SIG-M5 (cell line): ENCODE data around the gene MAGEC3.
"Not testable (repeated sequence)": the region's sequence is repeated elsewhere in the genome, so short reads cannot be mapped to it uniquely, and the experiment has no call there.

Experiments
- DNase-seq: peaks from one replicate; lab custom pipeline; 2025; lab: John Stamatoyannopoulos, UW

MAGEC3 gene

DNA sequence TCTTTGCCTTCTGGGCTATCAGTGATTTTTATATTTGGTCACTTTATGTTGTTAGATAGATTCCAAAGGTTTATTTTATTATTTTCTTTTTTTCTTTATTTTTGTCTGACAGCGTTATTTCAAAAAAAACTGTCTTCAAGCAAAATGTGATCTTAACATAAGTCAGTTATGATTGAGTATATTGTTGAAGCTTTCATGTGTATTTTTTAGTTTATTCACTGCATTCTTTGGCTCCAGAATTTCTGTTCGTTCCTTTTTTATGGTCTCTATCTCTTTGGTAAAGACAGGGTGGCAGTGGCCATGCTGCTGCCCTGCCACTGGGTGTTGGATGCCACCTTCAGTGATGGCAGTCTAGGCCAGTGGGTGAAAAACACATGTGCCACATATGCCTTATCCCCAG lies at the start of gene MAGEC3:
Gene MAGEC3, plus strand, starts transcription at position 301 of the 400 bp plus-strand sequence. Its CDS starts 0 bp downstream, at position 301.
- no peak for DNase-seq

- no peak for DNase-seq
Measured at GRCh38 chrX:141791856-141792255, 46.3 kb upstream of the MAGEC3 start.

DNA sequence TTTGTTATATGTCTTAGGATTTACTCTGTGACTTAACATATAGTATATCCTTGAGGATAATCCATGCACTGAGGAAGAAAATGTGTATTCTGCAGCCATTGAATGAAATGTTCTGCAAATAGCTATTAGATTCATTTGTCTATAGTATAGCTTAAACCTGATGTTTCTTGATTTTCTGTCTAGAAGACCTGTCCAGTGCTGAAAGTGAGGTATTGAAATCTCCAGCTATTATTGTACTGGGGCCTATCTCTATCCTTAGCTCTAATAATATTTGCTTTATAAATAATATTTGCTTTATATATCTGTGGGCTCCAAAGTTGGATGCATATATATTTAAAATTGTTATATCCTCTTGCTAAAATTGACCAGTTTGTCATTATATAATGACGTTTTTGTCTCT lies 26.7 kb upstream of the MAGEC3 start:
- DNase-seq, result no peak

- DNase-seq, result no peak
Measured at GRCh38 chrX:141814213-141814857, 23.8 kb upstream of the MAGEC3 start.

GRCh38 chrX:141815904-141816303 lies 22.2 kb upstream of the MAGEC3 start:
- no peak for DNase-seq

GRCh38 chrX:141832247-141832646 lies 5.9 kb upstream of the MAGEC3 start:
- DNase-seq, result no peak

DNA sequence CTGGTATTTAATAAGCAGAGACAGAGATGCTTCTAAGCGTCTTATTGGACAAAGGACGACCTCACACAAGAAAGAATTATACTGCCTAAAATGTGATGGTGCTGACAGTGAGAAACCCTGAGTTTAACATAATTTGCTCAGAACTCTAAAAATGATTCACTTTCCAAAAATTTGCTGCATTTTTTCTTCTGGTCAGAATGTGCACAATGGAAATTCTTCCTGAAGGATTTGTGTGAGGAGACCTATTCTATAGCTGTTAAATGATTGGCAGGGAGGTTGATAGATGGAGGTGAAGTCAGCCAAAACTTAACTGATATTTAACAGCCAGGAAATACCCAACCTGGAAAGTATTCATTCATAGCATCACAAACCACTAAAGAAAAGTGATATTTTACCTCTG lies 1.7 kb downstream of the MAGEC3 start:
- no peak for DNase-seq

DNA sequence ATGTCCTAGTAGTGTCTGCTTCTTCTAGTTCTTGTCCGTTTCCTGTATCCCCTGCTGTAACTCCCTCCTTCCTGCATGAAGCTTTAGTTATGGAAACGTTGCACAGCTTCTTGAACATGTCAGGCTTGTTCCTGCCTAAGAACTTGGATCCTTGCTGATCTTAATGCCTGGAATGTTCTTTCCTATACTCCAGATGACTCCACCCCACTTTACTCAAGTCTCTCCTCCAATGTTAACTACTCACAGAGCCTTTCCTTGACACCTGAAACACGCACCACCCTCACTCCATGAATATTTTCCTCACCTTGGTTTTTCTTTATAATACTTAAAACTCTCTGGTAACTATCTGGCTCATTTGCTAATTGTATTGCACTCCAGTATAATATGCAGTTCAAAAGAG lies 19.4 kb downstream of the MAGEC3 start:
- DNase-seq, result no peak

DNA sequence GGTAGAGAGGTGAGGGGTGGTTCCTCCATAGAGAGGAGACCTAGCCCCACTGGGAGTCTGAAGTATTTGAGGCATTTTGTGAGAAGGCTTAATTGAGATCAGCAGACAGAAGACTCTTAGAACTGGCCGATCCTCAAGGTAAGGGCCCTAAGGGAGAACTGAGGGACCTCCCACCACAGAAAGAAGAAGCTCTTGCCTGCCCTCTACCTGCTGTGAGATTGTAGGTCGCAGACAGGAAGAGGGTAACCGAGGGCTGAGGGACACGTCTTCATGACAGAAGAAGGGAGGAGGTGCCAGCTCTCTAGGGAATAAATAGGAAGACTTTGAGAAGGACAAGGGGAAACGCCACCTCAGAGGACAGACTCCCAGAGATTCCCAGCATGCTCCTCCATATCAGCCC lies 41.5 kb downstream of the MAGEC3 start:
- DNase-seq, result no peak

DNA sequence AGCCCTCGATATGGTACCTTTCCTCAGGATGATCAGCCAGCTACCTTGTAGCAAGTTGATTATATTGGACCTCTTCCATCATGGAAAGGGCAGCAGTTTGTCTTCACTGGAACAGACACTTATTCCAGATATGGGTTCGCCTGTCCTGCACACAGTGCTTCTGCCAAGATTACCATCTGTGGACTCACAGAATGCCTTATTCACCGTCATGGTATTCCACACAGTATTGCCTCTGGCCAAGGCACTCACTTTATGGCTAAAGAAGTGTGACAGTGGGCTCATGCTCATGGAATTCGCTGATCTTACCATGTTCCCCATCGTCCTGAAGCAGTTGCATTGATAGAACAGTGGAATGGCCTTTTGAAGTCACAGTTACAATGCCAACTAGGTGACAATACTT lies 50.7 kb downstream of the MAGEC3 start:
- DNase-seq, result not testable (repeated sequence)

DNA sequence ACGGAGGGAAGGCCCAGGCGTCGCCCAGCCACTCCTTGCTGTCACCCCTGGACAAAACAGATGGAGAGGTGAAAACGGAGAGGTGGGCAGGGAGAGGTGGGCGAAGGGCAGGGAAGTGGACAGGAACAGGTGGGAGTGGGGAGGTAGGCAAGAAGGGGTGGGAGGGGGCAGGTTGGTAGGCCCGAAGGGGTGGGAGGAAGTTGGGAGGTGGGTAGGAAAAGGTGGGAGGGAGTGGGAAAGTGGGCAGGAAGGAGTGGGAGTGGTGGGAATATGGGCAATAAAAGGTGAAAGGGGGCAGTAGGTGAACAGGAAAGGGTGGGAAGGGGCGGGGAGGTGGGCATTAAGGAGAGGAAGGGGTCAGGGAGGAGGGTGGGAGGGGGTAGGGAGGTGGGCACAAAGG lies 56.6 kb downstream of the MAGEC3 start:
- no peak for DNase-seq

- no peak for DNase-seq
Measured at GRCh38 chrX:141897690-141898089, 59.6 kb downstream of the MAGEC3 start.

- no peak for DNase-seq
Measured at GRCh38 chrX:141902366-141902765, 64.2 kb downstream of the MAGEC3 start.

DNA sequence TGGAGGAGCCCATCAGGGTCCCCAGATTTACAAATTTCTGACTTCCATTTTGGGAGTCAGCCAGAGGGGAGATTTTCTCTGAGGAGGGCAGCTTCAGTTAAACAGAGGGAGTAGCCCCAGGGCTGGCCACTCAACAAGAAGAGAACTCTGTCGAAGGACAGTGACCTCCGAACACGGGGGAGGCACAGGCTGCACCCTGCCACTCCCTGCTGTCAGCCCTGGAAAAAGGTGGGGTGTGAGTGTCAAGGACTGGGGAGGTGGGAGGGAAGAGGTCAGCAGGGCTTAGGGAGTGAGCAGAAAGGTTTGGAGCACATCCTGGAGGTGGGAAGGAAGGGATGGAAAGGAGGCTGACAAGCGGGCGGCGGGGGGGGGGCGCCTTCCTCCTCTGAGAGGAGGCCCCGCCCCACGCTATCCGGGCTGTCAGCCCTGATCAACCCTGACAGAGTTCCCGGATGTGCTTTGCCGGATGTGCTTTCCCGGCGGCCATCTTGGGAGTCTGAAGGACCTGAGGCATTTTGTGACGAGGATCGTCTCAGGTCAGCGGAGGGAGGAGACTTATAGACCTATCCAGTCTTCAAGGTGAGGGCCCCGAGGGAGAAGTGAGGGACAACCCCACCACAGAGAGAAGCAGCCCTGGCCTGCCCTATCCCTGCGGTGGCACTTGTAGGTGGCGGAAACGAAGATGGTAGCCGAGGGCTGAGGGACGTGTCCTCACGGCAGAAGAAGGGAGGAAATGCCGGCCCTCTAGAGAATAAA lies 65.5 kb downstream of the MAGEC3 start, which contains the start of gene MAGEC1:
Gene MAGEC1, plus strand, starts transcription at position 495 of the 756 bp plus-strand sequence. CDS start 1,179 bp downstream, outside the sequence.
- DNase-seq, result no peak

DNA sequence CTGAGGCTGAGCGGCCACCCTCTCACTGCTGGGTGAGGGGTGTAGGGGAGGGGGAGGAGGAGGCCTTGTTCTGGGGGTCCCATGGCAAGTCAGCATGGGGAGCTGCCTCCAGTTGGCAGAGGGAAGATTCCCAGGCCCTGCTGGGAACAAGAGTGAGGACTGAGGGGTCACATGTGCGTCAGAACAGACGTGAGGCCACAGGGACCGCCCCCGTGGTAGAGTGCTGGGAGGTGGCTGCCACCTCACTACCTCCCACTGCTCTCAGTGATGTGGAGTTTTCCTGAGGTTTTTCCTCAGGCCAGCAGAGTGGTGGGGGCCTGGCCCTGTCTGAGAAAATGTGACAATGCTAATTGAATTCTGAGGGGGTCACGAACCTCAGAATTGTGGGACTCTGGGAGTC lies 66.1 kb downstream of the MAGEC3 start:
- DNase-seq, result no peak

- DNase-seq, result no peak
Measured at GRCh38 chrX:141917801-141918200, 79.7 kb downstream of the MAGEC3 start.

DNA sequence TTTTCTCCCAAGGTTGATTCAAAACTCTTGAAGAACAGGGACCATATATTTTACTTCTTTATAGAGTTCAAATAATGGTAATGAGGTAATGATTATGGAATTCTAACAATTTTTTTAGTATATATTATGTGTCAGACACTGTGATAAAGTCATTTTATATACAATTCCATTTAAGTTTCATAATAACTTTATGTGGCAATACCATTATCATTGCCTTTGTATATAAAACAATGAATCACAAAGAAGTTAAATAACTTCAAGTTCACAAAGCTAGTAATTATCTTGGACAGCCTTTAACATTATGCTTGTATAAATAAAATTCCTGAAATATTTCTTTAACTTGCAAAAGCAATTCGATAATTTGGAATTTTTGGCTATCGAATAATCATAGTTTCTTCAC lies 86.2 kb downstream of the MAGEC3 start:
- no peak for DNase-seq

DNA sequence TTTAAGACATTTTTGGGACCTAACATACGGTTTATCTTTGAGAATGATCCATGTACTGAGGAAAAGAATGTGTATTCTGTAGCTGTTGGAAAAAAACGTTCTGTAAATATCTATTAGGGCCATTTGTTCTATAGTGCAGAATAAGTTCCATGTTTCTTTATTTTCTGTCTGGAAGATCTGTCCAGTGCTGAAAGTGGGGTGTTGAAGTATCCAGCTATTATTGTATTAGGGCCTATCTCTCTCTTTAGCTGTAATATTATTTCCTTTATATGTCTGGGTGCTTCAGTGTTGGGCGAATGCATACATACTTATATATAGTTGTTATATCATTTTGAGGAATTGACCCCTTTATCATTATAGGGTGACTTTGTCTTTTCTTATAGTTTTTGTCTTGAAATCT lies 90.3 kb downstream of the MAGEC3 start:
- no peak for DNase-seq

DNA sequence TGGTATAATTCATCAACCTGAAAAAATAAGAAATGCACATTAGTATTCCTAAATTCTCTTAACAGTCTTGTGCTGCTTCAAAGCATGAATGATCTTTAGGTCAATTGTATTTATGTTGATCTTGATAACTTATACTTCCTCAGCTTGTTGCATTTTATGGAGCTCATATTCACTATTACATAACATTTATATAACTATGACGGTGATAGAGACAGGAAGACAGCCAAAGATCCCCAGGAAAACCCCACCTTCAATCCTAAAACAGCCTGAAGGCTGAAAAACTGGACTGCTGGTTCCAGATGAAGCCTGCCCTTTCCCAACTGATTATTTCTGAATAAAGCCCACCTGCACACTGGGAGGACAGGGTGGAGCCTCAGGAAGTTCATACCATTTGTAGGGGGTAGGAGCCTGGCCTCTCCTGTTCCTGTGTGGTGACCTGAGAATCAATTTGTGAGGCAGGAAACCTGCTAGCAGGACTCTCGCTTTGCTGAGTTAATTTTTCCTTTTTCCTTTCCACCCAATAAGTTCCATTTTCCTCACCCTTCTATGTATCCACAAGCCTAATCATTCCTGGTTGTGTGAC lies 96.0 kb downstream of the MAGEC3 start:
- DNase-seq, result no peak

DNA sequence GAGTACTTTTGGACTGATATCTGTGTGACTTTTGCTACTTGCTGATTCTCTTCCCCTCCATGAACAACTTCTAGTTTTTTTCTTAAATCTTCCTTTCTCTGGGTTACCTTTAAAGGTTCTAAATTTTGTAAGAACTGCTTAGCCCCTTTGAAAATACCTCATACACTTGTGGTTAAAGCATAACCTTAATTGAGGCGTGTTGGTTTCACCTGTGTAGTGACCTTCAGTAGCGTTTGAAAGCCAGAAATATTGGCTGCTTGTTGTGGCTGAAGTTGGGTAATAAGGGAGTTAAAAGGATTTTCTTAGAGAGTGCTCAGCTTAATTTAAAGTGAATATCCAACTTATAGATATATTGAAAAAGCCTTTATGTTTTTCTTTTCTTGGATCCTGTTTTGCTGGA lies 97.5 kb downstream of the MAGEC3 start:
- DNase-seq, result no peak

- DNase-seq, result no peak
Measured at GRCh38 chrX:141936080-141936479, 98.0 kb downstream of the MAGEC3 start.

DNA sequence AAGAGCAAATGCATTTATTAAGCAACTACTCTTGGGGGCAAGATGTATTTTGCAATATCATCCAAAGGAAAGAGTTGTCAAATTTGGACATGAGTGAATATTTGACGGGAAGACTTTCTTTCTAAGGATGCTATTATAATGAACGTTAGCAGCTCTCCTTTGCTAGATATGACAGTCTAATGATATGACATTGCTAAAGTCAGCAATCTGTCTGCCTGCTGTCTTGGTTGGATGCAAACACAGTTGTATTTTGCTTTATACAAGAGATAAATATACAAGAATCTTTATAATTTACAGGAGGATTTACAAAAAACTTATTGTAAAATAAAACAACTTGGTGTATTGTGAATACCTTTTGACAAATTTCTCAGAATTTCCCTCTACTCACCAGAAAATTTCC lies 103.1 kb downstream of the MAGEC3 start:
- no peak for DNase-seq

DNA sequence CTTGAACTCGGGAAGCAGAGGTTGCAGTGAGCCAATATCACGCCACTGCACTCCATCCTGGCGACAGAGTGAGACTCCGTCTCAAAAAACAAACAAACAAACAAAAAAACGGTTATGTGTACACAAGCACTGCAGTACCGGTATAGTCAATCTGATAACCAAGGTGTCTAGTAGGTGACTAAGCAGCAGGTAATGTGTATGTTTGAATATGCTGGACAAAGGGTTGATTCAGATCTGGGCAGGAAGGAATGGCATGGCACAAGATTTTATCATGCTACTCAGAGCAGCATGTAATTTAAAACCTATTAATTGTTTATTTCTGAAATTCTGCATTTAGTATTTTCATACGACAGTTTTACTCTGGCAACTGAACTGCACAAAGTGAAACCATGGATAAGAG lies 107.3 kb downstream of the MAGEC3 start:
- DNase-seq, result no peak
